GM12873 (cell line): ENCODE measurements around the gene PCBP3.

Experiments
- CTCF ChIP-seq: IDR thresholded peaks from 2 replicates; pipeline ENCODE4 v1.5.1; 2012; ENCODE audit warnings: low read depth, mild to moderate bottlenecking, moderate library complexity, low read length, control low read depth; ENCODE audit not compliant: insufficient read depth; ENCODE audit errors: missing control alignments

Gene PCBP3

GRCh38 chr21:45937721-45938452 is 294.4 kb downstream of the PCBP3 start:
- no peak for TF ChIP-seq CTCF

DNA sequence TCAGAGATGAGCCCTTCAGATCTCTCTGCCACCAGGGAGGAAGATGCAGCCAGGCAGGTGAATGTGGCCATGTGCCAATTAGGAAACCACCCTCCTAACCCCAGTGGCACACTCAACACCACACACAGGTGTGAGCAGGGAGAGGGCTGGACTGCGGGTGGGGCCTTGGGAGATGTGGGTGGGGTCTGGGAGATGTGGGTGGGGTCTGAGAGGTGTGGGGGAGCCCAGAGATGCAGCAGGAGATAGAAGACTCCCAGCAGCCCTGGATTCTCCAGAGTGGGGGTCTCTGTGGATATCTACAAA is 294.9 kb downstream of the PCBP3 start:
- TF ChIP-seq CTCF = no peak

DNA sequence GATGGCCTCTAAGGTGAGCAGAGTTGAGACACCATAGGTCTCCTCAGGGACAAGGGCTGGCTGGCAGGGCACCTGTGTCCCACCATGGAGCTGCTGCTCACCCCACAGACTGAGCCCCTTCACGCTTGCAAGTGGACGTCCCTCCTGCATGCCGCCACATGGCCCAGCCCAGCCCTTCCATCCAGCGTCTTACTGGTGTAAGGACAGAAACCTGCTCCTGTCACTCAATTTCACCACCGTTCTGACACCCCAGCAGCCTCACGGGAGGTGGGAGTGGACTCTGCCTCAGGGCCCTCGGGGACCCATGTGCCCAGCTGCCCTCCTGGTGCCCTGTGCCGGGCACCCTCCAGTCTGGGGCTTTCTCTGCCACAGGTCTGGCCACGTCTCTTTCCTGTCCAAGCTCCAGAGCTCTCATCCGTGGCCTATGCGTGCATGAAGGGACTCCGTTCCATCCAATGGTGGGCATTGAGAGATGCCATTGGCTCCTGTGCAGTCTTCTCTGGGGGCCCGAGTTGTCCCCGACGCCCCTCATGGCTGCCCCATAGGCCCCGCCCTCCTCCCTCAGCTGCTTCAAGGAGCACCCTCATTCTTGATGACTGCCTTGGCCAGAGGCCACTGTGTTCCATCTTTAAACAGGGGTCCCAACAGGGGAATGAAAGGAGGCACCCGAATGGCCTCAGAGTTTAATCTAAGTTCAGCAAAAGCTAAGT is 295.4 kb downstream of the PCBP3 start:
- no peak for TF ChIP-seq CTCF

- TF ChIP-seq CTCF = no peak
These were observed 296.1 kb downstream of the PCBP3 start for GRCh38 chr21:45939521-45940045.

GRCh38 chr21:45940091-45940490 is 296.6 kb downstream of the PCBP3 start:
- no peak for TF ChIP-seq CTCF

GRCh38 chr21:45940621-45941337 is 297.3 kb downstream of the PCBP3 start:
- no peak for TF ChIP-seq CTCF

GRCh38 chr21:45941338-45941710 is 297.8 kb downstream of the PCBP3 start:
- TF ChIP-seq CTCF = no peak
